ENCODE results near the gene NEO1.

Gene NEO1

DNA sequence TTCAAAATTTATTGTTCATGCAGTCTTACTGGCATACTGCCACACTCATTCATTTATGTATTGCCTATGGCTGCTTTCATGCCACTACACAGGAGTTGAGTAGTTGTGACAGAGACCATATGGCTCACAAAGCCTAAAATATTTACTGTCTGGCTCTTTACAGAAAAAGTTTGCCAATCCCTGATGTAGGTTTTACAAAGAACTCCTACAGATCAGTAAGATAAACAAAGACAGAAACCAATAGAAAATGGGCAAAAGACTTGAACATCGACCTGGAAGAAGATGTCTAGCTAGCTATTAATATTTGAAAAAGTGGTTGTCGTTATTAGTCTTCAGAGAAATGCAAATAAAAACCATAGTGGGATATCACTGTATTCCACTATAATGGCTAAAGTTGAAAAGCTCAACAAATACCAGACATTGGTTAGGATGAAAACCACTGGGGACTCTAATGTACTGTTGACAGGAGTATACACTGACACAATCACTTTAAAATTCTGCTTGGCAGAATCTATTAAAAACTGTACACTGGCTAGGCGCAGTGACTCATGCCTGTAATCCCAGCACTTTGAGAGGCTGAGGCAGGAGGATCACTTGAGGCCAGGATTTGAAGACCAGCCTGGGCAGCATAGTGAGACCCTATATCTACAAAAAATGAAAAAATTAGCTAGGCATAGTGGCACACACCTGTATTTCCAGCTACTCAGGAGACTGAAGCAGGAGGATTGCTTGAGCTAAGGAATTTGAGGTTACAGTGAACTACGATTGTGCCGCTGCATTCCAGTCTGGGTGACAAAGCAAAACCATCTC lies 87.7 kb downstream of the NEO1 start:
- Histone ChIP-seq H3K27me3 (replicated peaks) (no peaks in the 10 kb centered on the region), H3K4me3 (ENCODE audit: low read depth, low read length) (no peak overlapping the region), H3K36me3 (replicated peaks) (no peaks in the 10 kb centered on the region), H3K27ac (no peak overlapping the region)
- in situ Hi-C loops (cut with HindIII; ENCODE audit: low pct_ligation_motif_present, low sequenced_read_pairs) = no loop called here
- no peak for DNase-seq
- TF ChIP-seq, protein P1, sequence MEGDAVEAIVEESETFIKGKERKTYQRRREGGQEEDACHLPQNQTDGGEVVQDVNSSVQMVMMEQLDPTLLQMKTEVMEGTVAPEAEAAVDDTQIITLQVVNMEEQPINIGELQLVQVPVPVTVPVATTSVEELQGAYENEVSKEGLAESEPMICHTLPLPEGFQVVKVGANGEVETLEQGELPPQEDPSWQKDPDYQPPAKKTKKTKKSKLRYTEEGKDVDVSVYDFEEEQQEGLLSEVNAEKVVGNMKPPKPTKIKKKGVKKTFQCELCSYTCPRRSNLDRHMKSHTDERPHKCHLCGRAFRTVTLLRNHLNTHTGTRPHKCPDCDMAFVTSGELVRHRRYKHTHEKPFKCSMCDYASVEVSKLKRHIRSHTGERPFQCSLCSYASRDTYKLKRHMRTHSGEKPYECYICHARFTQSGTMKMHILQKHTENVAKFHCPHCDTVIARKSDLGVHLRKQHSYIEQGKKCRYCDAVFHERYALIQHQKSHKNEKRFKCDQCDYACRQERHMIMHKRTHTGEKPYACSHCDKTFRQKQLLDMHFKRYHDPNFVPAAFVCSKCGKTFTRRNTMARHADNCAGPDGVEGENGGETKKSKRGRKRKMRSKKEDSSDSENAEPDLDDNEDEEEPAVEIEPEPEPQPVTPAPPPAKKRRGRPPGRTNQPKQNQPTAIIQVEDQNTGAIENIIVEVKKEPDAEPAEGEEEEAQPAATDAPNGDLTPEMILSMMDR (IDR thresholded peaks at IDR 0.05; ENCODE audit: low read depth, low read length, missing control alignments) = no peak

DNA sequence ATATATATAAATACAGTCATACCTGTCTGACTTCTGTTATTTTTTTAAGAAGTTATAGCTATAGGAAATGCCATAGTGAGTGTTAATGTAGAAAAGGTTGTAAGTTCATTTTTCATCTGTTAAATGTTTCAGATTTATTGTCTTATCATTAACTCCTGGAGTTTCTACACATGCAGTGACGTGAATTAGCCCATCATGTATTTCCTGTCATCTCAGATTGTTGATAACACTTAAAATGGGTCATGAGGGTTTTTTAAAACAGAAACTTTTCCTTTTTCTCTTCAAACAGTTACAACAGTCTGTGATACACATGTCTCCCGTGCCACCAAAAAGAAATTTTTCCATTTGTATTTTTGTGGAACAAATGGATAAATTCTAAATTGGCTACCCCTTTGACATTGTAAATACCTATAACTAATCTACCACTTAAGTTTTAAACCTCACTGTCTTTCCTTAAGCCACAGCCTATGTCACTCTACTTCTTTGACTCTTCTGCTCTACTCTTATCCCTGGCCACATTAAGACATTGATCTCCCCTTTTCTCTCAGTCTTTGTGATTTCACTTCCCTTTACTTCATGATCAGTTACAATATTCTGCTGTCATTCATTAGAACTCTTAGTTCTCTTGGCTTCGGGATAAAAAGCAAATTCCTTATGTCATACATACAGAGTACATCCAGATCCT lies 89.1 kb downstream of the NEO1 start:
- DNase-seq = no peak
- in situ Hi-C loops (cut with HindIII; ENCODE audit: low pct_ligation_motif_present, low sequenced_read_pairs) = no loop called here
- H3K27me3 ChIP-seq (replicated peaks) = no peaks in the 10 kb centered on the region
- H3K27ac ChIP-seq = no peak overlapping the region
- TF ChIP-seq, protein P1 (IDR thresholded peaks at IDR 0.05; ENCODE audit: low read depth, low read length, missing control alignments) = no peak
- H3K4me3 ChIP-seq (ENCODE audit: low read depth, low read length) = no peak overlapping the region
- H3K36me3 ChIP-seq (replicated peaks) = no peaks in the 10 kb centered on the region

DNA sequence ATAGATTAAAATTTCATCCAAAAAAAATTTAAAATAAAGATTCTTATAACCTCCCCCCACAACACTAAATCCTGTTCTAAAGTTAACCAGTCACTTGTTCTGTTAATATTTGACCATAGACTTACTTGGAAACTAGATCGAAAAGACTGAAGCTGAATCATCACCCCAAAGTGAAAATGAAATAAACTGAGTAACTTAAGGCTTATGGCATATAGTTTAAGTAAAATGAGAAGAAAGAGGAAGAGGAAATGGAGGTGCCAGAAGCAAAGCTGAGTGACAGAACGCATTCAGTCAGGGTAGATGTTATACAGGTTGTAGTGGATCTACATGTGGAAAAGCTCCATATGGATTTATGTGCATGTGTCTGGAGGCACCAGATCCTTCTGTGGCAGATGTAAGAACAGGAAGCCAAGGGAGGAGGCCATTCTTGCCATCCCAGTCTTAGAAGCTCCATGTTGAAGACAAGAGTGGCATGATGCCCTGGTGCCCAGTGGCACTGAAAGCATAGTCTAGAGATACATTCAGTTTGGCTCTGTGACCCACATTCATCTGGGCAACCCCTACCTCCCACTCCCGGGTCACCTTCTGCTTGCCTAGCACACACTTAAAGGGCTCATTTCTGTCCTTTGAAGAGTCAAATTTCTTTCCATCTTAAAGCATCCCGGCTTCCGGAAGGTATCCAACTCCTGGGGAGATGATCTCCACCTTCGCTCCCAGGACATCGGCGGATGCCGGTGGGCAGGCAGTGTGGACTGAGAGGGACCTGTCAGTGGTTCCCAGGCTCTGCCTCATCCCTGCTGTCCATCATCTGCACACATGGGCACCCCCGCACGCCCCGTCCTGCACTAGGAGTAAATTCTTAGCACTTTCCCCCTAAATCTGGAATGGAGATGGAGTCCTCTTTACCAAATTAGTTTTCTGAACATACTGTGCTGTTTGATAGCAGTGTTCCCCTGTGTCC lies 90.8 kb downstream of the NEO1 start:
- TF ChIP-seq, protein P1 (IDR thresholded peaks at IDR 0.05; ENCODE audit: low read depth, low read length, missing control alignments) = no peak
- no peak overlapping the region for H3K4me3 ChIP-seq (ENCODE audit: low read depth, low read length)
- no peak for DNase-seq
- in situ Hi-C loops (cut with HindIII; ENCODE audit: low pct_ligation_motif_present, low sequenced_read_pairs) = no loop called here
- no peaks in the 10 kb centered on the region for H3K27me3 ChIP-seq (replicated peaks)
- H3K36me3 ChIP-seq (replicated peaks) = no peaks in the 10 kb centered on the region
- H3K27ac ChIP-seq = no peak overlapping the region

DNA sequence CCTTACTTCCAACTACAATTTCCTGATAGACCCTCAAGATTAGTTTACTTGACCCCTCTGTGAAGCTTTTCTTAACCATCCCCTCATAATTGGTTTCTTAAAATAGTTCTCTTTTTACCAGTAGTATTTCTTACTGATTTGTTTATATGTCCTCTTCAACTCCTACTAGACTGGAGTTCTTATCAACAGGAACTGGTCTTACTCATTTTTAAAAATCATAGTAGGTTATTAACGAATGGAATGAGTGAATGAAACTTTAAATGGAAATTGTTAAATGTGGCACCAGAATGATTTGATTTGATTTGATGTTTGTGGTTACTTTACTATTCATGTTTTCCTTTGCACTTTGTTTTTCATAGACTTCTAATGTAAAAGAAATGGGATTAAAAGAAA lies 91.5 kb downstream of the NEO1 start:
- in situ Hi-C loops (cut with HindIII; ENCODE audit: low pct_ligation_motif_present, low sequenced_read_pairs) = no loop called here
- H3K36me3 ChIP-seq (replicated peaks) = no peaks in the 10 kb centered on the region
- H3K27ac ChIP-seq = no peak overlapping the region
- TF ChIP-seq, protein P1 (IDR thresholded peaks at IDR 0.05; ENCODE audit: low read depth, low read length, missing control alignments) = no peak
- no peaks in the 10 kb centered on the region for H3K27me3 ChIP-seq (replicated peaks)
- no peak for DNase-seq
- no peak overlapping the region for H3K4me3 ChIP-seq (ENCODE audit: low read depth, low read length)

DNA sequence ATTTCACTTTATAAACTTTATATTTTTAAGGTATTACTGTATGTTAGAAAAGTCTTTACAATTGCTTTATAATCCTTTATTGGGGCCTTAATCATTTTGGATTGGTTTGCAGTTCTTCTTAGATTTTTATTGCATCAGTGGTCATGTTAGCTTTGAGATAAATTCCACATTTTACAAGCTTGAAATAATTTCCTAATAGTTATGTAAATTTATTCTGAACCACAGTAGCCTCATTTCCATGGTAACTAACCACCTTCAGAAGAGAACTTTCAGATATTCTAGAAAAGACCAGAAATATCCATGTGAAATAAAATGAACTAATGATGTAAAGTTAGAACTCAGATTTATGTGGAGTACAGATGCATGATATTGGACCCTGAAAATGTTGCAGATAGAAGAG lies 94.2 kb downstream of the NEO1 start:
- Histone ChIP-seq H3K27ac (no peak overlapping the region), H3K4me3 (ENCODE audit: low read depth, low read length) (no peak overlapping the region), H3K36me3 (replicated peaks) (no peaks in the 10 kb centered on the region), H3K27me3 (replicated peaks) (no peaks in the 10 kb centered on the region)
- no peak for DNase-seq
- TF ChIP-seq, protein P1 (IDR thresholded peaks at IDR 0.05; ENCODE audit: low read depth, low read length, missing control alignments) = no peak
- in situ Hi-C loops (cut with HindIII; ENCODE audit: low pct_ligation_motif_present, low sequenced_read_pairs) = no loop called here
